Measurements from ENCODE around the gene CHKB. TPM values are rescaled to one million over a fixed set of nuclear protein-coding genes. Genes with fewer than 3 reads are reported as not detected.

CHKB gene
- total and polyA plus RNA-seq, 10 of the 15 experiments (the other 5 are each of a cell fraction or from before 2014, with no cell fraction given), result 10.0 to 93.9 (median 57.0) TPM

GRCh38 chr22:50575426-50575941, 7.2 kb downstream of the CHKB start (continued):
- TF ChIP-seq ZNF687 (IDR thresholded peaks at IDR 0.05), result no peak
- TF ChIP-seq FOS (IDR thresholded peaks at IDR 0.05; ENCODE audit: borderline replicate concordance, extremely low read depth, insufficient read length), result no peak
- no peak for TF ChIP-seq BCLAF1 (IDR thresholded peaks at IDR 0.05)
- TF ChIP-seq RAD21 (IDR thresholded peaks at IDR 0.05; ENCODE audit: insufficient read depth, low read depth, low read length), result no peak

- no peak overlapping the region for H3K4me3 ChIP-seq
- no peaks in the 10 kb centered on the region for H4K20me1 ChIP-seq (ENCODE audit: control insufficient read depth, insufficient read depth)
- no peak overlapping the region for H3K9ac ChIP-seq (ENCODE audit: control insufficient read depth, insufficient read depth, low read length)
- ChIA-PET POLR2A (no interaction called here), CTCF (interaction anchor here (1.2 to 2.0 kb wide), 2 partner anchors 47 to 49 kb away, joined by 3 to 6 read pairs; no protein-coding TSS in a partner anchor), RAD21 (ENCODE audit: unreplicated experiment) (no interaction called here), SMC1A (ENCODE audit: uncharacterized antibody, unreplicated experiment) (no interaction called here)
- DNase-seq (ENCODE audit: low read depth, low spot score) (no peak), ATAC-seq (no peak), FAIRE-seq (no peak)
- H3K27me3 ChIP-seq (replicated peaks in 1 of 2; ENCODE audit: control insufficient read depth in 2 of 2, insufficient read depth in 2 of 2, low read length in 1 of 2), result no peaks in the 10 kb centered on the region
- TF ChIP-seq BCL3 (IDR thresholded peaks at IDR 0.05; ENCODE audit: borderline replicate concordance, insufficient read depth, low read depth, low read length, poor library complexity, severe bottlenecking) (no peak), FOXM1 (IDR thresholded peaks at IDR 0.05; ENCODE audit: low read depth, low read length) (no peak), YY1 (IDR thresholded peaks at IDR 0.05; ENCODE audit: low read depth, low read length) (no peak), SMAD5 (IDR thresholded peaks at IDR 0.05; ENCODE audit: low read depth) (no peak), TCF12 (IDR thresholded peaks at IDR 0.05; ENCODE audit: low read depth, low read length) (no peak), USF1 (IDR thresholded peaks at IDR 0.05; ENCODE audit: borderline replicate concordance, extremely low read length, insufficient read depth, low read depth, low read length) (no peak), POU2F2 (IDR thresholded peaks at IDR 0.05; ENCODE audit: borderline replicate concordance, low read depth, low read length) (no peak)
- H3K27ac ChIP-seq (ENCODE audit: control insufficient read depth, insufficient read depth), result no peak overlapping the region
- H3K9me3 ChIP-seq (replicated peaks; ENCODE audit: control insufficient read depth, insufficient read depth, low read length), result no peaks in the 10 kb centered on the region
- WGBS (ENCODE audit: insufficient coverage, insufficient replicate concordance, low lambda C conversion rate, missing lambda C conversion rate), result 93% methylated on average over 11 of the region's 11 CpGs
- H3K36me3 ChIP-seq (ENCODE audit: control insufficient read depth in 2 of 2, insufficient read depth in 2 of 2, low read length in 1 of 2), result peaks cover 12 to 13% of the 10 kb centered on the region in 2 experiments; a peak in 3 of 4 replicates
- H3K79me2 ChIP-seq (ENCODE audit: control insufficient read depth, insufficient read depth, low read length), result no peaks in the 10 kb centered on the region; the same call in 1 of the 2 replicates
- in situ Hi-C loops (cut with MboI) (no loop called here), intact Hi-C loops (cut with micrococcal nuclease; ENCODE audit: unreplicated experiment) (no loop called here)
- no peak overlapping the region for H3K4me2 ChIP-seq (ENCODE audit: control insufficient read depth, insufficient read depth)
- BruUV-seq (replicated peaks), result no TSS peak
- no peak overlapping the region for H2AFZ ChIP-seq (ENCODE audit: control insufficient read depth, low read depth, low read length)
- H3K4me1 ChIP-seq (ENCODE audit: control insufficient read depth, insufficient read depth, low read length), result peaks cover 13% of the 10 kb centered on the region
Measured at GRCh38 chr22:50574383-50574755, 8.3 kb downstream of the CHKB start.

Measured in GM12878 (cell line).